ENCODE measurements around the gene PRKG2. TPM values are rescaled to one million over a fixed set of nuclear protein-coding genes. Genes with fewer than 3 reads are reported as not detected.
"Not testable (repeated sequence)": the region's sequence is repeated elsewhere in the genome, so short reads cannot be mapped to it uniquely, and the experiment has no call there.

PRKG2 gene
- polyA plus RNA-seq, 1 of the 3 experiments (the other 2 are of a cell fraction), result not detected

- H3F3A ChIP-seq (replicated peaks; ENCODE audit: insufficient read depth), result no peaks in the 10 kb centered on the region
- CTCF ChIA-PET, result no interaction called here
- 0% methylated on average over 4 of the region's 4 CpGs for WGBS (ENCODE audit: low lambda C conversion rate)
Measured at GRCh38 chr4:81162752-81163458, 52.1 kb downstream of the PRKG2 start.

GRCh38 chr4:81153714-81154323 is 61.2 kb downstream of the PRKG2 start:
- CTCF ChIA-PET; H4K20me1 ChIP-seq (ENCODE audit: insufficient read depth); H3K27me3 ChIP-seq (ENCODE audit: insufficient read depth); DNase-seq; H3K9ac ChIP-seq; H3K27ac ChIP-seq (ENCODE audit: low read depth in 2 of 2, low read length in 1 of 2); H3K9me3 ChIP-seq; H3K9me2 ChIP-seq; POLR2A ChIA-PET; H3K79me2 ChIP-seq (ENCODE audit: insufficient read depth); H3F3A ChIP-seq (replicated peaks; ENCODE audit: insufficient read depth); H3K36me3 ChIP-seq (replicated peaks in 1 of 2; ENCODE audit: control insufficient read depth in 1 of 2, insufficient read depth in 2 of 2, low read length in 1 of 2); H3K4me1 ChIP-seq (ENCODE audit: control insufficient read depth in 1 of 2, insufficient read depth in 2 of 2, low read depth in 1 of 2, low read length in 1 of 2): not testable (repeated sequence)
- Histone ChIP-seq H3K4me3 (ENCODE audit: low read depth in 2 of 2, low read length in 1 of 2) (peak overlapping the region; percentile 37 to 51; a peak in 2 of 4 replicates), H2AFZ (ENCODE audit: low read depth) (peak overlapping the region; percentile 72; the same call in 1 of the 2 replicates), H3K4me2 (peak overlapping the region; percentile 37; the same call in 1 of the 2 replicates)
- 5% methylated on average over 10 of the region's 30 CpGs for WGBS (ENCODE audit: low lambda C conversion rate)

More at GRCh38 chr4:81162752-81163458, 52.1 kb downstream of the PRKG2 start:
- no peaks in the 10 kb centered on the region for H3K79me2 ChIP-seq (ENCODE audit: insufficient read depth)
- no peak overlapping the region for H3K9ac ChIP-seq
- H3K9me2 ChIP-seq, result no peaks in the 10 kb centered on the region
- no peaks in the 10 kb centered on the region; a peak in 1 of 4 replicates for H3K4me1 ChIP-seq (ENCODE audit: control insufficient read depth in 1 of 2, insufficient read depth in 2 of 2, low read depth in 1 of 2, low read length in 1 of 2)
- H3K4me2 ChIP-seq, result no peak overlapping the region
- no peak overlapping the region for H2AFZ ChIP-seq (ENCODE audit: low read depth)
- no peaks in the 10 kb centered on the region for H3K27me3 ChIP-seq (ENCODE audit: insufficient read depth)
- H3K36me3 ChIP-seq (replicated peaks in 1 of 2; ENCODE audit: control insufficient read depth in 1 of 2, insufficient read depth in 2 of 2, low read length in 1 of 2), result no peaks in the 10 kb centered on the region
- DNase-seq, result no peak
- no peak overlapping the region for H3K4me3 ChIP-seq (ENCODE audit: low read depth in 2 of 2, low read length in 1 of 2)
- POLR2A ChIA-PET, result no interaction called here
- TF ChIP-seq, protein P1, sequence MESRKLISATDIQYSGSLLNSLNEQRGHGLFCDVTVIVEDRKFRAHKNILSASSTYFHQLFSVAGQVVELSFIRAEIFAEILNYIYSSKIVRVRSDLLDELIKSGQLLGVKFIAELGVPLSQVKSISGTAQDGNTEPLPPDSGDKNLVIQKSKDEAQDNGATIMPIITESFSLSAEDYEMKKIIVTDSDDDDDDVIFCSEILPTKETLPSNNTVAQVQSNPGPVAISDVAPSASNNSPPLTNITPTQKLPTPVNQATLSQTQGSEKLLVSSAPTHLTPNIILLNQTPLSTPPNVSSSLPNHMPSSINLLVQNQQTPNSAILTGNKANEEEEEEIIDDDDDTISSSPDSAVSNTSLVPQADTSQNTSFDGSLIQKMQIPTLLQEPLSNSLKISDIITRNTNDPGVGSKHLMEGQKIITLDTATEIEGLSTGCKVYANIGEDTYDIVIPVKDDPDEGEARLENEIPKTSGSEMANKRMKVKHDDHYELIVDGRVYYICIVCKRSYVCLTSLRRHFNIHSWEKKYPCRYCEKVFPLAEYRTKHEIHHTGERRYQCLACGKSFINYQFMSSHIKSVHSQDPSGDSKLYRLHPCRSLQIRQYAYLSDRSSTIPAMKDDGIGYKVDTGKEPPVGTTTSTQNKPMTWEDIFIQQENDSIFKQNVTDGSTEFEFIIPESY (IDR thresholded peaks at IDR 0.05; ENCODE audit: borderline replicate concordance, low read depth), result no peak
- TF ChIP-seq FOXM1 (IDR thresholded peaks at IDR 0.05; ENCODE audit: low read depth) (no peak), NFIC (IDR thresholded peaks at IDR 0.05; ENCODE audit: borderline replicate concordance) (no peak), GABPA (IDR thresholded peaks at IDR 0.05; ENCODE audit: low read depth) (no peak), FOXJ3 (CRISPR knock-in tag; IDR thresholded peaks at IDR 0.05) (no peak), RCOR1 (IDR thresholded peaks at IDR 0.05; ENCODE audit: low read length) (no peak), USF1 (IDR thresholded peaks at IDR 0.05; ENCODE audit: borderline replicate concordance, low read depth) (no peak), RFX5 (IDR thresholded peaks at IDR 0.05; ENCODE audit: low read length) (no peak), SMC3 (IDR thresholded peaks at IDR 0.05; ENCODE audit: low read depth, low read length) (no peak), ELF1 (IDR thresholded peaks at IDR 0.05) (no peak), MAX (IDR thresholded peaks at IDR 0.05; ENCODE audit: low read depth) (no peak), TCF12 (IDR thresholded peaks at IDR 0.05) (no peak), FOSL2 (IDR thresholded peaks at IDR 0.05; ENCODE audit: borderline replicate concordance, low read depth) (no peak), POLR2AphosphoS5 (IDR thresholded peaks at IDR 0.05; ENCODE audit: low read depth, low read length) (no peak)
- TF ChIP-seq, protein P2, sequence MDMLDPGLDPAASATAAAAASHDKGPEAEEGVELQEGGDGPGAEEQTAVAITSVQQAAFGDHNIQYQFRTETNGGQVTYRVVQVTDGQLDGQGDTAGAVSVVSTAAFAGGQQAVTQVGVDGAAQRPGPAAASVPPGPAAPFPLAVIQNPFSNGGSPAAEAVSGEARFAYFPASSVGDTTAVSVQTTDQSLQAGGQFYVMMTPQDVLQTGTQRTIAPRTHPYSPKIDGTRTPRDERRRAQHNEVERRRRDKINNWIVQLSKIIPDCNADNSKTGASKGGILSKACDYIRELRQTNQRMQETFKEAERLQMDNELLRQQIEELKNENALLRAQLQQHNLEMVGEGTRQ (IDR thresholded peaks at IDR 0.05; ENCODE audit: borderline replicate concordance, low read depth, low read length), result no peak
- TF ChIP-seq, protein P3, sequence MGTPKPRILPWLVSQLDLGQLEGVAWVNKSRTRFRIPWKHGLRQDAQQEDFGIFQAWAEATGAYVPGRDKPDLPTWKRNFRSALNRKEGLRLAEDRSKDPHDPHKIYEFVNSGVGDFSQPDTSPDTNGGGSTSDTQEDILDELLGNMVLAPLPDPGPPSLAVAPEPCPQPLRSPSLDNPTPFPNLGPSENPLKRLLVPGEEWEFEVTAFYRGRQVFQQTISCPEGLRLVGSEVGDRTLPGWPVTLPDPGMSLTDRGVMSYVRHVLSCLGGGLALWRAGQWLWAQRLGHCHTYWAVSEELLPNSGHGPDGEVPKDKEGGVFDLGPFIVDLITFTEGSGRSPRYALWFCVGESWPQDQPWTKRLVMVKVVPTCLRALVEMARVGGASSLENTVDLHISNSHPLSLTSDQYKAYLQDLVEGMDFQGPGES (IDR thresholded peaks at IDR 0.05; ENCODE audit: low read depth, low read length), result no peak
- no peaks in the 10 kb centered on the region for H4K20me1 ChIP-seq (ENCODE audit: insufficient read depth)
- no peaks in the 10 kb centered on the region for H3K9me3 ChIP-seq
- H3K27ac ChIP-seq (ENCODE audit: low read depth in 2 of 2, low read length in 1 of 2), result no peak overlapping the region
